HG02943 (cell line): ENCODE data around the gene ZNF429.
"Not testable (repeated sequence)": the region's sequence is repeated elsewhere in the genome, so short reads cannot be mapped to it uniquely, and the experiment has no call there.

Experiments
- ATAC-seq: cut with Tn5 transposase; IDR thresholded peaks from one replicate; pipeline ENCODE4 v1.9.1; 2021; ENCODE audit warnings: mild to moderate bottlenecking, low read depth, moderate library complexity; ENCODE audit not compliant: unreplicated experiment

ZNF429 gene

GRCh38 chr19:21505459-21506451 lies at the start of gene ZNF429:
Gene ZNF429 (plus strand): TSS chr19:21505602. CDS start chr19:21505772, 170 bp downstream.
- ATAC-seq: peak; percentile 100

GRCh38 chr19:21460686-21461085 lies 44.7 kb upstream of the ZNF429 start:
- ATAC-seq: no peak

GRCh38 chr19:21462540-21462939 lies 42.9 kb upstream of the ZNF429 start:
- no peak for ATAC-seq

- ATAC-seq: no peak
Observed at GRCh38 chr19:21463449-21464105, 41.8 kb upstream of the ZNF429 start.

GRCh38 chr19:21466627-21467026 lies 38.8 kb upstream of the ZNF429 start:
- no peak for ATAC-seq

- no peak for ATAC-seq
Observed at GRCh38 chr19:21468791-21469190, 36.6 kb upstream of the ZNF429 start.

- ATAC-seq: no peak
Observed at GRCh38 chr19:21472507-21472906, 32.9 kb upstream of the ZNF429 start.

GRCh38 chr19:21474671-21475181 lies 30.7 kb upstream of the ZNF429 start:
- ATAC-seq: no peak

- ATAC-seq: not testable (repeated sequence)
Observed at GRCh38 chr19:21482361-21482760, 23.0 kb upstream of the ZNF429 start.

- ATAC-seq: no peak
Observed at GRCh38 chr19:21482863-21483276, 22.5 kb upstream of the ZNF429 start.

- no peak for ATAC-seq
Observed at GRCh38 chr19:21483589-21484170, 21.7 kb upstream of the ZNF429 start.

GRCh38 chr19:21484631-21485030 lies 20.8 kb upstream of the ZNF429 start:
- ATAC-seq: no peak

- ATAC-seq: no peak
Observed at GRCh38 chr19:21485926-21486325, 19.5 kb upstream of the ZNF429 start.

- ATAC-seq: no peak
Observed at GRCh38 chr19:21487969-21488368, 17.4 kb upstream of the ZNF429 start.

- no peak for ATAC-seq
Observed at GRCh38 chr19:21491146-21491545, 14.3 kb upstream of the ZNF429 start.

- no peak for ATAC-seq
Observed at GRCh38 chr19:21492947-21493906, 12.2 kb upstream of the ZNF429 start.

- ATAC-seq: no peak
Observed at GRCh38 chr19:21496876-21497275, 8.5 kb upstream of the ZNF429 start.

- no peak for ATAC-seq
Observed at GRCh38 chr19:21498651-21499050, 6.8 kb upstream of the ZNF429 start.

GRCh38 chr19:21508198-21508597 lies 2.8 kb downstream of the ZNF429 start:
- ATAC-seq: no peak

GRCh38 chr19:21511058-21511457 lies 5.7 kb downstream of the ZNF429 start:
- not testable (repeated sequence) for ATAC-seq
